Gastrocnemius medialis (tissue), 4 donors: ENCODE measurements around the gene APAF1.

Source experiments
- POLR2A ChIP-seq, 2 donors: fragments of 450-650 bp; IDR thresholded peaks; one replicate each; pipeline ENCODE4 v1.6.1; 2017; ENCODE audit warnings: antibody characterized with exemption in 2 of 2, mild to moderate bottlenecking in 2 of 2, moderate library complexity in 2 of 2
- TF ChIP-seq, protein P1 (sequence below), 5 experiments: fragments of 450-650 bp in 3 of 5; fragments of 200-600 bp in 2 of 5; sonication (generic) in 2 of 5; IDR thresholded peaks in 4 of 5; conservative IDR thresholded peaks in 1 of 5; 1 replicate in 4 of 5; 2 replicates in 1 of 5; pipeline ENCODE4 v1.5.1; 2016 to 2019; ENCODE audit warnings: antibody characterized with exemption in 5 of 5, mild to moderate bottlenecking in 3 of 5, moderate library complexity in 3 of 5

DNA sequence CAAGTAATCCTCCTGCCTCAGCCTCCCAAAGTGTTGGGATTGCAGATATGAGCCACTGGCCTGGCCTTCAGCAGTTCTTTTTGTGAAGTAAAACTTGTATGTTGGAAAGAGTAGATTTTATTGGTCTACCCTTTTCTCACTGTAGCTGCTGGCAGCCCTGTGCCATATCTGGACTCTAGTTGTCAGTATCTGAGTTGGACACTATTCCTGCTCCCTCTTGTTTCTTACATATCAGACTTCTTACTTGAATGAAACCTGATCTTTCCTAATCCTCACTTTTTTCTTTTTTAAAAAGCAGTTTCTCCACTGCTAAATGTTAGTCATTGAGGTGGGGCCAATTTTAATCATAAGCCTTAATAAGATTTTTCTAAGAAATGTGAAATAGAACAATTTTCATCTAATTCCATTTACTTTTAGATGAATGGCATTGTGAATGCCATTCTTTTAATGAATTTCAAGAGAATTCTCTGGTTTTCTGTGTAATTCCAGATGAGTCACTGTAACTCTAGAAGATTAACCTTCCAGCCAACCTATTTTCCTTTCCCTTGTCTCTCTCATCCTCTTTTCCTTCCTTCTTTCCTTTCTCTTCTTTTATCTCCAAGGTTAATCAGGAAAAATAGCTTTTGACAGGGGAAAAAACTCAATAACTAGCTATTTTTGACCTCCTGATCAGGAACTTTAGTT, 88.7 kb downstream of the APAF1 start:
- TF ChIP-seq, protein P1, sequence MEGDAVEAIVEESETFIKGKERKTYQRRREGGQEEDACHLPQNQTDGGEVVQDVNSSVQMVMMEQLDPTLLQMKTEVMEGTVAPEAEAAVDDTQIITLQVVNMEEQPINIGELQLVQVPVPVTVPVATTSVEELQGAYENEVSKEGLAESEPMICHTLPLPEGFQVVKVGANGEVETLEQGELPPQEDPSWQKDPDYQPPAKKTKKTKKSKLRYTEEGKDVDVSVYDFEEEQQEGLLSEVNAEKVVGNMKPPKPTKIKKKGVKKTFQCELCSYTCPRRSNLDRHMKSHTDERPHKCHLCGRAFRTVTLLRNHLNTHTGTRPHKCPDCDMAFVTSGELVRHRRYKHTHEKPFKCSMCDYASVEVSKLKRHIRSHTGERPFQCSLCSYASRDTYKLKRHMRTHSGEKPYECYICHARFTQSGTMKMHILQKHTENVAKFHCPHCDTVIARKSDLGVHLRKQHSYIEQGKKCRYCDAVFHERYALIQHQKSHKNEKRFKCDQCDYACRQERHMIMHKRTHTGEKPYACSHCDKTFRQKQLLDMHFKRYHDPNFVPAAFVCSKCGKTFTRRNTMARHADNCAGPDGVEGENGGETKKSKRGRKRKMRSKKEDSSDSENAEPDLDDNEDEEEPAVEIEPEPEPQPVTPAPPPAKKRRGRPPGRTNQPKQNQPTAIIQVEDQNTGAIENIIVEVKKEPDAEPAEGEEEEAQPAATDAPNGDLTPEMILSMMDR (IDR thresholded peaks at IDR 0.05 in 4 of 5, conservative IDR thresholded peaks at IDR 0.05 in 1 of 5): no peak
- TF ChIP-seq POLR2A (IDR thresholded peaks at IDR 0.05): no peak
